GM08714 (cell line): ENCODE results near the gene INTS7.
"Not testable (repeated sequence)": the region's sequence is repeated elsewhere in the genome, so short reads cannot be mapped to it uniquely, and the experiment has no call there.

Experiments
- H3K4me3 ChIP-seq: fragments of 200-500 bp; sonication (Bioruptor generic); 2 replicates; pipeline ENCODE4 v1.5.1; 2014; ENCODE audit warnings: mild to moderate bottlenecking, low read length, inconsistent platforms
- ZNF274 ChIP-seq: IDR thresholded peaks from 2 replicates; pipeline ENCODE4 v1.6.1; 2012; ENCODE audit warnings: mild to moderate bottlenecking, low read depth, low read length

INTS7 gene

DNA sequence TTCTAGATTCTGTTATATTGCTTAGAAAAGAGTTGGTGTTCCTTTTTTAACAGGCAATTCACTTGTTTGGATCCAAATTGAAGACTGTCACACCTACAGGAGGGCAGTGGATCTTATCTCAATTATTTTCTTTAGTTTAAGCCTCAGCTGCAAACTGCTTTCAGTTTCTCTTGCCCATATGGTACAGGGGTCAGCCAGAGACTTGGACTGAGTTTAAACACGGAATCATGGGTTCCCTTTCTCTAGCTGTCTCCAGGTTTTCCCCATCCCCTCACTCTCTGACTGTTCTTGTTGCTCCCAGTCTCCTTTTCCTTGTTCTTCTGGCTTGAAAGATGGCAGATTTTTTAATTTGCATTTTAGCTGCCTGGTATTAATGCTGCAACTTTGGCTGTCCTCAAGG, 18.6 kb upstream of the INTS7 start:
- no peak for TF ChIP-seq ZNF274
- H3K4me3 ChIP-seq: no peak overlapping the region

DNA sequence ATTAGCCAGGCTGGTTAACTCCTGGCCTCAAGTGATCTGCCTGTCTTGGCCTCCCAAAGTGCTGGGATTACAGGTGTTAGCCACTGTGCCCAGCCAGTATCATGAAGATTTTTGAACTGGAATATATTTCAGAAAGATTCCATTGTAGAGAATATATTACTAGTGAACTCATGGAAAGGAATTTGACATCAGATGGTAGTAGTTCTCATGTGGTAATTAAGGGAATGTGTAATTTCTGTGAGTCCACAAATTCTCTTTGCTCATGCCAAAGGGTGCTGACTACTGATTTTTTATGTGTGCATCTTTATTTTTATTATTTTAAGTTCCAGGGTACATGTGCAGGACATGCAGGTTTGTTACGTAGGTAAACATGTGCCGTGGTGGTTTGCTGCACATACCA, 10.6 kb upstream of the INTS7 start:
- no peak overlapping the region for H3K4me3 ChIP-seq
- no peak for TF ChIP-seq ZNF274

DNA sequence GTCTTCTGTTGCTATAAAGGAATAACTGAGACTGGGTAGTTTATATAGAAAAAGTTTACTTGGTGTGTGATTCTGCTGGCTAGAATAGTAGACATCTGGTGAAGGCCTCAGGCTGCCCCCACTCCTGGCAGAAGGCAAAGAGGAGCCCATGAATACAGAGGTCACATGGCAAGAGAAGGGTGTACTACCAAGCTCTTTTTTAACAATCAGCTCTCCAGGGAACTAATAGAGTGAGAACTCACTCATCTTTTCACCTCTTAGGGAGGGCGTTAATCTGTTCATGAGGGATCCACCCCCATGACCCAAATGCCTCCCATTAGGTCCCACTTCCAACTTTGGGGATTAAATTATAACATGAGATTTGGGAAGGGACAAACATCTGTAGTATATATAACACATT, 9.5 kb upstream of the INTS7 start:
- no peak overlapping the region for H3K4me3 ChIP-seq
- no peak for TF ChIP-seq ZNF274

DNA sequence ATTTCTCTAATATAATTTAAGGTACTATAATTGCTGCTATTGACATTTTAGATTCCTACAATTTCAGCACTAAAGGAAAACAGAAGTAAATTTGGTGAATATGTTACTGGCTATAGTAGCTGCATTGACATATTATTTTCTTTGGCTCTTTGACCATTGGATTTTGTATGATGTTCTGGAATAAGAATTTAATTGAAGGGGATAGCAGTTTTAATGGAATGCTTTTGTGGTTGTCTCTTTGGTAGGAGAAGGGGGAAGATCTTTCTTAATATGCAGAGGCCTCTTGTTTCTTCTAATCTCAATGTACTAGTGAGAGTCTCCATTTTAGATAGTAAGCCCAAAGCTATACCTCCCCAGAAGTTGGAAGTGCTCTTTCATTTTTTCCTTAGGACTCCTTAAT, 7.1 kb upstream of the INTS7 start:
- no peak overlapping the region for H3K4me3 ChIP-seq
- no peak for TF ChIP-seq ZNF274

DNA sequence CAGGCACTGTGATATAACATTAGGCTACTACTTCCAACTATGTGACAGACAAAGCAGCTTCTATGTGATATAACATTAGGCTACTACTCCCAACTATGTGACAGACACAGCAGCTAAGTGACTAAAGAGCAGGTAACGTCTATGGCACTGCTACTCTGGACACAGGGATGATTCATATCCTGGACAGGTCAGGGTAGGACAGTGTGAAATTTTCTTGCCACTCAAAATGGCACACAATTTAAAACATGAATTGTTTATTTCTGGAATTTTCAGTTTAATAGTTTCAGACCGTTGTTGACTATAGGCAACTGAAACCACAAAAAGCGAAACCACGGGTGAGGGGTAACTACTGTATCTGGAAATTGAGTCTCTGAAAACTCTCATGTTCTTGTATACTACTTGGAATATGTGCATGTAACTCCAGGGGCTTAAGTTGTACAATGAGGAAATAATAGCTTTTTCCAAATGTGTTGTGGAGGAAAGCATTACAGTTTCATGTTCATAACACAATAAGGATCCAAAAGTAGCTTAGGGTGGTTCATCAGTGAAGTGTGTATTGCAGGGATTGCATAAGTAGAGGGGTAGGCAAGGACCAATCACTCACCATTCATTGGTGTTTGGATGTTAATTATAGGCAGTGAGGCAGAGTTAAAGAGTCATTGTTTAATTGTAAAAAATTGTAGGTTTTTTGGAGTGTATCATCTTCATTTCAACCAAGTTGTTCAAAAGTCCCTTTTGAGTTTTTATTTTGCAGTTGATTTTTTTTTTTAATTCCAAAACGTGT, 5.5 kb upstream of the INTS7 start:
- no peak overlapping the region for H3K4me3 ChIP-seq
- TF ChIP-seq ZNF274: no peak

DNA sequence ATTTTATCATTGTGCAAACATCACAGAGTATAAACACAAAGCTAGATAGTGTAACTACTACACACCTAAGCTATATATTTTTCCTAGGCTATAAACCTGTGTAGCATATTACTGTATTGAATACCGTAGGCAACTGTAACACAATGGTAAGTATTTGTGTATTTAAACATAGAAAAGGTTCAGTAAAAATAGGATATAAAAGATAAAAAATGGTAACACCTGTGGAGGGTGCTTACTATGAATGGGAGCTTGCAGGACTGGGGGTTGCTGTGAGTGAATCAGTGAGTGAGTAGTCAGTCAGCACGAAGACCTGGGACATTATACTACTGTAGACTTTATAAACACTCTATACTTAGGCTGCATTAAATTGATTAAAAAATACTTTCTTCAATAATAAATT, 4.3 kb upstream of the INTS7 start:
- TF ChIP-seq ZNF274: no peak
- H3K4me3 ChIP-seq: no peak overlapping the region; the same call in 1 of the 2 replicates

DNA sequence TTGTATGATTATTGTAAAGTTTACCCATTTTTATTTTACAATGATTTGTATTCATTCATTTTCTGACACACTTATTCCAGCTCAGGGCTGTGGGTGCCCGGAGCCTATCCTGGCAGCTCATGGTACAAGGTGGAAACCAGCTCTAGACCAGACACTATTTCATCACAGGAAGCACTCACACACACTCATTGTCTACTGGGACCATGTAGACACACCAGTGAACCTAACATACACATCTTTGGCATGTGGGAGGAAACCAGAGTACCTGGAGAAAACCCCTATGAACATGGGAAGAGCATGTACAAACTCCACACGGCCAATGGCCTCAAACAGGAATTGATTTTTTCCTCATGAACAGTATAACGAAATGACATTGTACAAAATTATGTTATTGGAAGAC, 2.5 kb upstream of the INTS7 start:
- TF ChIP-seq ZNF274: no peak
- H3K4me3 ChIP-seq: peak overlapping the region; percentile 91

DNA sequence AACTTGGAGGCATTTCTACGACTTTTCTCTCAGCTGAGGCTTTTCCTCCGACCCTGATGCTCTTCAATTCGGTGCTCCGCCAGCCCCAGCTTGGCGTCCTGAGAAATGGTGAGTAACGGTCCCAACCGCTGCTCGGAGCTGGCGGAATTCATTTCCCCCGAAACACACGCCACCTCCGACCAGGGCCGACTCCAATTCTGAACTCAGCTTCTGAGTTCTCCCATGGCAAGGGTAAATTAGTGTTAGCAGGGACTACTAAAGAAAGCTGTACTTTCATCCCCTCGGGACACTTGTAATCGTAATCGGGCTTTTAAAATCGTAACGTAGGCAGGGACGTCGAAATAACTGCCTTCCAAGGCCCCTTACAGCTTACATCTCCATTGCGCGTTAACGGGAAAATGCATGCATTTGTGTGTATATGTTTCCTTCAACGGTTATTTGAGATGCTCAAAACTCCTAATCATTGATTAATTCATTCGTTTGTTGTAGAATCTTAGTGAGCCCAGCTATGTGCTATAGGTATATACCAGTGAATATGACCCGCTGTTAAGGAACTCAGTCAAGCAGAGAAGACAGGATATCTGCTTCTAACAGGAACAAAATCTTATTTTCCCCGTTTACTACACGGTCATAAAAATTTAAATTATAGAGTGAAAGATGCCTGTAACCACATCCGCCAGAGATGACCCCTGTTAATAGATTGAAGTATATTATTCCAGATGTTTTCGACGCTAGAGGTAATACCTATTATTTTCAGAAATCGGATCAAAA, 663 bp upstream of the INTS7 start:
- no peak for TF ChIP-seq ZNF274
- H3K4me3 ChIP-seq: peak overlapping the region; percentile 91

DNA sequence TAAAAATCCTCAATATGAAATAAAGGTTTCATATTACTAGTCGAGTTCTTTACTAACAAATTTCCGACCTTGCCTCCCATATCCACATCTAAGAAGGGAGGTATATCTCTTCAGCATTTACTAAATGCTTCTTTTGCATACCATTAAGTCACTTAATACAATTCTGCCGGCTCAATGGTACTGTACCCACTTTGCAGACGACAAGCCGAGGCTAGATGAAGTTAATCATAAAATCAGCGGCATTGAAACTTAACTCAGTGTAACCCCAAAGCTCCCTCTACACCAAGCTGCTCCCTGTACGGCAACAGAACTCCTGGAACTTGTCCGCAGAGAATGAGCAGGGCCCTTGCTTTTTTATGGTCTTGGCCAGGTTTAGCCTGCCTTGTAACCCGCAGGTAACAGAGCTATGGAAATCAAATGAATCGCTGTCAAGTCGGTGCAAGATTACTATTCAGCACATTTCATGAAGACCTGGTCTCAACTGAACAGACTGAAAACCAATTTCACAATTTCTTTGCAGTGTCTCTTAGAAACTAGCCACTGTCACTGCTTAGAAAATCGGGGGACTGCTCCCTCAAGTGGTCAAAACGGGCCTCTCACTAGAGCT, 738 bp downstream of the INTS7 start:
- TF ChIP-seq ZNF274: no peak

DNA sequence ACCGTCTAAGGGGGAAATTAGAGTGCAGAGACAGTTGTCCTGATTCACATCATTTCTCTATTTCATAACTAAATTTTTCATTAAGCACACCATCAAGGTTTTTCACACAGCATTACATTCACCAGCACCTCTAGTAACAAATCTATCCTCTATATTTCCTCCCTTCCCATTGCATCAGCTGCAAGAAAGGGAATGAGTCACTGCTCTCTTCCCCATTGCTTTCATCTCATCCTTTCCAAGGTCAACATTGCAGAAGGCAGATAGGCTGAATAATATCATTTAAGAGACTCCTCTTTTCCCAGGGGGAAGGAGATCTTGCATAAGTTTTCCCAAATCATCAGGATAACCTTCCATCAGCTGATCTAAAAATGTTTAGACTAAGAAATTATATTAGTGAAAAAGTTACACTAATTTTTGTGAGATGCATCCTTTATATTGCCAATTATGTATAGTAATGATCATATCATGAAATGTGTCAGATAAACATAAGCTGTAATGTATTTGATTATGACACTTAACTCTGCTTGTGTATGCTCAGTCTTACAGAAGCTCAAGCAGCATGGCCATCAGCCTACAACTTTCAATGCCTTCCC, 4.3 kb downstream of the INTS7 start:
- no peak for TF ChIP-seq ZNF274
- H3K4me3 ChIP-seq: no peak overlapping the region

More for the DNA sequence above, 738 bp downstream of the INTS7 start:
- H3K4me3 ChIP-seq: peak overlapping the region; percentile 99

DNA sequence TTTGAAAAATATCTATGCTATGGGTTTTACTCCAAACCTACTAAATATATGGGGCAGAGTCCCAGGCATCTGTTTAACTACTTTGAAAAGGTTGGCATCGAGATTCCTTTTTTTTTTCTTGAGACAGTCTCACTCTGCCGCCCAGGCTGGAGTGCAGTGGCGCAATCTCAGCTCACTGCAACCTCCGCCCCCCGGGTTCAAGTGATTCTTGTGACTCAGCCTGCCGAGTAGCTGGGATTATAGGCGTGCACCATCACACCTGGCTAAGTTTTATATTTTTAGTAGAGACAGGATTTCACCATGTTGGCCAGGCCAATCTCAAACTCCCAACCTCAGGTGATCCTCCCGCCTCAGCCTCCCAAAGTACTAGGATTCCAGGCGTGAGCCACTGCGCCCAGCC, 7.6 kb downstream of the INTS7 start:
- not testable (repeated sequence) for H3K4me3 ChIP-seq

DNA sequence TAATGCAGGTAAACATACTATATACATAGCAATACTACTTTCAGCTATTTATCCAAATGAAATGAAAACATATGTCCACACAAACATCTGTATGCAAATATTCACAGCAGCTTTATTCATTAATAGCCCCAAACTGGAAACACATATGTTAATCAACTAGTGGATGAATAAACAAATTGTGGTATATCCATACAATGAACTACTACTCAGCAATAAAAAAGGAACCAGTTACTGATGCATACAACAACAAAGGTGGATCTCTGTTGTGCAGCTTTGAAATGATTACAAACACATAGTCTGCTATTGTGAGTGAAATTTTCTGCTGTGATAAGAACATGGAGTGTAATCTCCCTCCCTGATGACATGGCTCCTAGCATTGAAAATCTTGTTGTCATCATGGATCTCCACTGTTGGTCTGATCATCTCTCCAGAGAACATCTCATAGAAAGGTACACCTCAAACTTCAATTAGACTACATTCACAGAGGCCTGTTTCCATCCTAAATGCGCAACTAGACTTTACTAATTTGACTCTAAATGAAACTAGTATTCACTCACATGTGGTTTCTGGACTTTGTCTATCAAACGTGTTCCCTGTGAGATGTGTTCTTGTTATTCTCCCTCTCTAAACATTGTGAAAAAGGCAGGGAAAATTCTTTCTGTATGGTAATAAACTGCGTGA, 10.7 kb downstream of the INTS7 start:
- no peak overlapping the region for H3K4me3 ChIP-seq
- TF ChIP-seq ZNF274: no peak

DNA sequence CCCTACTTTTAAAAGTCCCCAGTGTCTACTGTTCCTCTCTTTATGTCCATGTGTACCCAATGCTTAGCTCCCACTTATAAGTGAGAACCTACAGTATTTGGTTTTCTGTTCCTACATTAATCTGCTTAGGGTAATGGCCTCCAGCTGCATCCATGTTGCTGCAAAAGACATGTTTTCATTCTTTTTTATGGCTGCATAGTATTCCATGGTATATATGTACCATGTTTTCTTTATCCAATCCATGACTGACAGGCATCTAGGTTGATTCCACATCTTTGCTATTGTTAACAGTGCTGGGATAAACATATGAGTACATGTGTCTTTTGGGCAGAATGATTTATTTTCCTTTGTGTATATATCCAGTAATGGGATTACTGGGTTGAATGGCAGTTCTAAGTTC, 12.4 kb downstream of the INTS7 start:
- H3K4me3 ChIP-seq: not testable (repeated sequence)

DNA sequence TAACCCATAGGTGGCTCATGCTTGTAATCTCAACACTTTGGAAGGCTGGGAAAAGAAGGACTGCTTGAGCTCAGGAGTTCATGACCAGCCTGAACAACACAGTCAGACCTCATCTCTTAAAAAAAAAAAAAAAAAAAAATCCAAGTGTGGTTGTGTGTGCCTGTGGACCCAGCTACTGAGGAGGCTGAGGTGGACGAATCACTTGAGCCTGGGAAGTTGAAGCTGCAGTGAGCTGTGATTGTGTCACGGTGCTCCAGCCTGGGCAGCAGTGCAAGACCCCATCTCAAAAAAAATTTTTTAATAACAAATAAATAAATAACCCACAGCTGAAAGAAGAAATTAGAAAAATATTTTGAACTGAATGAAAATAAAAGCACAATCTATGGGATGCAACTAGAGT, 13.8 kb downstream of the INTS7 start:
- no peak overlapping the region for H3K4me3 ChIP-seq

More for the DNA sequence above, 13.8 kb downstream of the INTS7 start:
- TF ChIP-seq ZNF274: no peak
